ENCODE results near the gene ZNF581.

The ZNF581 gene

GRCh38 chr19:55648585-55649267, 5.3 kb downstream of the ZNF581 start:
- DNase-seq (ENCODE audit: low read depth): no peak

GRCh38 chr19:55649268-55650125, 6.0 kb downstream of the ZNF581 start:
- no peak for DNase-seq (ENCODE audit: low read depth)

GRCh38 chr19:55650126-55650557, 6.7 kb downstream of the ZNF581 start:
- no peak for DNase-seq (ENCODE audit: low read depth)

- no peak for DNase-seq (ENCODE audit: low read depth)
Measured at GRCh38 chr19:55650602-55651230, 7.3 kb downstream of the ZNF581 start.

GRCh38 chr19:55651236-55651635, 7.8 kb downstream of the ZNF581 start:
- DNase-seq (ENCODE audit: low read depth): no peak

- DNase-seq (ENCODE audit: low read depth): no peak
Measured at GRCh38 chr19:55652311-55653128, 9.1 kb downstream of the ZNF581 start.

GRCh38 chr19:55653651-55654322, 10.3 kb downstream of the ZNF581 start:
- peak; percentile 98 for DNase-seq (ENCODE audit: low read depth)

GRCh38 chr19:55654323-55654867, 10.9 kb downstream of the ZNF581 start:
- peak; percentile 98 for DNase-seq (ENCODE audit: low read depth)

GRCh38 chr19:55654868-55655647, 11.6 kb downstream of the ZNF581 start, which contains the start of gene U2AF2:
Gene U2AF2, plus strand, starts transcription at chr19:55655035. Its CDS starts 70 bp downstream, at chr19:55655105.
- DNase-seq (ENCODE audit: low read depth): peak; percentile 89

- DNase-seq (ENCODE audit: low read depth): no peak
Measured at GRCh38 chr19:55655648-55656040, 12.2 kb downstream of the ZNF581 start.

GRCh38 chr19:55656552-55656951, 13.1 kb downstream of the ZNF581 start:
- no peak for DNase-seq (ENCODE audit: low read depth)

GRCh38 chr19:55656988-55657747, 13.7 kb downstream of the ZNF581 start:
- DNase-seq (ENCODE audit: low read depth): no peak

GRCh38 chr19:55658846-55659459, 15.5 kb downstream of the ZNF581 start:
- no peak for DNase-seq (ENCODE audit: low read depth)

GRCh38 chr19:55659822-55660221, 16.4 kb downstream of the ZNF581 start:
- no peak for DNase-seq (ENCODE audit: low read depth)

GRCh38 chr19:55660404-55660803, 17.0 kb downstream of the ZNF581 start:
- no peak for DNase-seq (ENCODE audit: low read depth)

GRCh38 chr19:55660991-55661390, 17.5 kb downstream of the ZNF581 start:
- DNase-seq (ENCODE audit: low read depth): no peak

- DNase-seq (ENCODE audit: low read depth): no peak
Measured at GRCh38 chr19:55661826-55662225, 18.4 kb downstream of the ZNF581 start.

- no peak for DNase-seq (ENCODE audit: low read depth)
Measured at GRCh38 chr19:55663846-55664536, 20.5 kb downstream of the ZNF581 start.
